ENCODE data around the gene UBQLN4. TPM values are rescaled to one million over a fixed set of nuclear protein-coding genes. Genes with fewer than 3 reads are reported as not detected.

The UBQLN4 gene
- total RNA-seq, 1 experiment from 2014 or later, result 37.3 TPM

- TF ChIP-seq PREB (CRISPR knock-in tag; IDR thresholded peaks at IDR 0.05; ENCODE audit: borderline replicate concordance), result no peak
Observed at GRCh38 chr1:156054500-156055280, 1.1 kb upstream of the UBQLN4 start, which contains the start of gene LAMTOR2 (continued).

- H3K36me3 Mint-ChIP-seq, result peaks cover 26% of the 10 kb centered on the region
- DNase-seq (ENCODE audit: low spot score) (peak; percentile 91), ATAC-seq (peak; percentile 51)
- TF ChIP-seq FOXP1 (CRISPR knock-in tag; IDR thresholded peaks at IDR 0.05; ENCODE audit: borderline replicate concordance) (no peak), NFE2L1 (CRISPR knock-in tag; IDR thresholded peaks at IDR 0.05) (0 out of 2 replicates have a peak, but pooled peaks have one; percentile 41), ZNF219 (CRISPR knock-in tag; IDR thresholded peaks at IDR 0.05; ENCODE audit: borderline replicate concordance) (no peak), E2F1 (CRISPR knock-in tag; IDR thresholded peaks at IDR 0.05) (no peak), ZNF121 (CRISPR knock-in tag; IDR thresholded peaks at IDR 0.05) (no peak), JAZF1 (CRISPR knock-in tag; IDR thresholded peaks at IDR 0.05) (no peak), GABPB1 (CRISPR knock-in tag; IDR thresholded peaks at IDR 0.05) (no peak), ZNF512 (CRISPR knock-in tag; IDR thresholded peaks at IDR 0.05; ENCODE audit: borderline replicate concordance) (no peak), TCF7 (CRISPR knock-in tag; IDR thresholded peaks at IDR 0.05; ENCODE audit: low read depth) (no peak), CREB1 (CRISPR knock-in tag; IDR thresholded peaks at IDR 0.05) (no peak), FOXP4 (CRISPR knock-in tag; IDR thresholded peaks at IDR 0.05) (no peak), MAX (CRISPR knock-in tag; IDR thresholded peaks at IDR 0.05) (peak; percentile 57; the same call in 1 of the 2 replicates), CBFB (CRISPR knock-in tag; IDR thresholded peaks at IDR 0.05; ENCODE audit: low read depth) (no peak), USF2 (CRISPR knock-in tag; IDR thresholded peaks at IDR 0.05) (peak; percentile 16; the same call in 1 of the 2 replicates), ARID4B (CRISPR knock-in tag; IDR thresholded peaks at IDR 0.05; ENCODE audit: borderline replicate concordance) (peak; percentile 43; the same call in 1 of the 2 replicates), MYBL2 (CRISPR knock-in tag; IDR thresholded peaks at IDR 0.05) (no peak), RORB (CRISPR knock-in tag; IDR thresholded peaks at IDR 0.05) (0 out of 2 replicates have a peak, but pooled peaks have one; percentile 46), TP53 (CRISPR knock-in tag; IDR thresholded peaks at IDR 0.05) (no peak), CREM (CRISPR knock-in tag; IDR thresholded peaks at IDR 0.05) (no peak), ZNF423 (CRISPR knock-in tag; IDR thresholded peaks at IDR 0.05) (no peak)
- no peaks in the 10 kb centered on the region for H3K9me3 Mint-ChIP-seq
- H3K27ac Mint-ChIP-seq, result peak overlapping the region; percentile 96
- ChIA-PET POLR2A (interaction anchor here (0.6 to 1.5 kb wide), 7 partner anchors 13 to 77 kb away, joined by 3 to 10 read pairs (median 3); partner anchors contain the start of genes ARHGEF2 and MEX3A), CTCF (interaction anchor here (0.6 to 7.0 kb wide), 22 partner anchors 8 to 162 kb away, joined by 3 to 52 read pairs (median 6); partner anchors contain the start of genes ARHGEF2, MEX3A and RAB25)
- no peaks in the 10 kb centered on the region for H3K27me3 Mint-ChIP-seq (ENCODE audit: low read depth)
- H3K4me1 Mint-ChIP-seq, result peaks cover 15% of the 10 kb centered on the region
- H3K4me3 Mint-ChIP-seq, result peak overlapping the region; percentile 98
Observed at GRCh38 chr1:156052862-156053767, 483 bp downstream of the UBQLN4 start.

All from WTC11 (cell line).